HG03520 (cell line): ENCODE data around the gene PCSK5.
"Not testable (repeated sequence)": the region's sequence is repeated elsewhere in the genome, so short reads cannot be mapped to it uniquely, and the experiment has no call there.

Experiments used
- ATAC-seq: cut with Tn5 transposase; IDR thresholded peaks from one replicate; pipeline ENCODE4 v1.9.1; 2021; ENCODE audit warnings: mild to moderate bottlenecking, moderate library complexity; ENCODE audit not compliant: unreplicated experiment

The PCSK5 gene

DNA sequence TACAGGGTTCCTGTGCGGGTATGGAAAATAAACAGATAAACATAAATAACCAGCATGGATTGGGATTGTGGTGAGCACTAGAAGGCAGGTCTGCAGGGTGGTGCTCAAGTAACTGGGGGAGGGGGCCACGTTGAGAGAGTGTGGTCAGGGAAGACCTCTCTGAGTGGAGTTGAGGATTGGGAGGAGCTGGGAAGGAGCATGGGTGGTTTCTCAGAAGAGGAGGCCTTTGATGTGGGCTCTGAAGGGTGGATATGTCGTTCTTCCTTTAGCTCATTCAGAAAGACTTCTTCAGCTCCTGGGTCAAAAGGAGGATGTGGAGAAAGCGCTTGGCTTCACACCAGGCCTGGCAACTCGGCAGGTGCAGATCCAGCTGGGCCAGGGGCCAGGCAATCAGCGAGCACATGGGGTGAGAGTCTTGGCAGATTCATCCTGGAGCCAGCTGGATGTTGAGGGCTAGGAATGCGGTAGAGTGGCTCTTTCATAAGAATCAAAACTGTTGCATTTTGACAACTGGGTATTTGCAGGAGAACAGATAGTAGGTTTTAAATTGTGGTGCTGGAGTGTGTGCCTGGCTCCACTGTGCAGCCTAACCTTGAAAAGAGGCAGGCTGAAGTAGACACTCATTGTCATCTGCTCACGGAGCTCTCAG, 71.7 kb downstream of the PCSK5 start:
- no peak for ATAC-seq

DNA sequence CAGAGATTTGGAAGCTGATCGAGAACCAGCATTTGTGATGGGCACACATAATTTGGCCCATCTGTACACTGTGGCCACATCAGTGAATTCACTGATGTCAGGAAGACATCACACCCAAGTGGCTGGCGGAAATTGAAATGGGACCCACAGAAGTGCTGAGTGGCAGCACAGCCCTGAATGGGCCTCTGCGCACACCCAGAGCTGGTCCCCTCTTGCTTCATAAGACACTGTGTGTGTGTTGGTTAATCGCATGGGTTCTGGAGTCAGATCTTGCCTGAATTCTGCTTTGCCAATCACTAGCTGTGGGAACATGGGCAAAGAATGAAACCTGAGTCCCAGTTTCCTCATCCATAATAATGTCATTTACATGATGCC, 72.2 kb downstream of the PCSK5 start:
- ATAC-seq: no peak

DNA sequence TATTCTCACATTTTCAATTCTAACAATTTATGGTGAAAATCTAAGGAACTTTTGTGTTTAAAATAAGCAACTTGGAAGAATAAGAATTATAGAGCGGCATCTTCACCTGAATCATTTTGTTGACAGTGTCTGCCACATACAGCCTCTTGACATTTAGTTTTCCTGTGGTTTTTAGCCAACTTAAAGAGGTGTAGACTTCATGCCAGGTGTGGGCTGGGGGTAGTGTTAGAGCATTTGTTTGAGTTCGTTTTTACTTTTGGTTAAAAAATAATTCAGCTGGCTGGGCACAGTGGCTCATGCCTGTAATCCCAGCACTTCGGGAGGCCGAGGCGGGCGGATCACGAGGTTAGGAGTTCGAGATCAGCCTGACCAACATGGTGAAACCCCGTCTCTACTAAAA, 72.8 kb downstream of the PCSK5 start:
- ATAC-seq: not testable (repeated sequence)

DNA sequence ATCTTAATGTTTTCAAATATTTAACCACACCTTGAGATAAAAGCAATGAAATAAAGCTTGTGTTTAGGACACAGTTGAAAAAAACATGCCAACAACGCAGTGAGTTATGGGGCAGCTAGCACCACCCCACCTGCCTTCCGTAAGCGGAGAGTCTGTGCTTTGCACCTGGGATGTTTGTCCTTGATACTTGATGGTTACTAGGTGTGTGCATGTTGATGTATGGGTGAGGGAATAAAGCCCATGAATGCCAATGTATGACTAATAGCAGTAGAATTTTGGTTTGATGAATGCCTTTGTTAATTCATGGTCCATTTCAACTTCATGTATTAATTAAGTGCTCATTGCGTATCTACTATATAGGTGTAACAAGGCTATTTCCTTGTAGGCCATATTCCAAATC, 74.0 kb downstream of the PCSK5 start:
- no peak for ATAC-seq

DNA sequence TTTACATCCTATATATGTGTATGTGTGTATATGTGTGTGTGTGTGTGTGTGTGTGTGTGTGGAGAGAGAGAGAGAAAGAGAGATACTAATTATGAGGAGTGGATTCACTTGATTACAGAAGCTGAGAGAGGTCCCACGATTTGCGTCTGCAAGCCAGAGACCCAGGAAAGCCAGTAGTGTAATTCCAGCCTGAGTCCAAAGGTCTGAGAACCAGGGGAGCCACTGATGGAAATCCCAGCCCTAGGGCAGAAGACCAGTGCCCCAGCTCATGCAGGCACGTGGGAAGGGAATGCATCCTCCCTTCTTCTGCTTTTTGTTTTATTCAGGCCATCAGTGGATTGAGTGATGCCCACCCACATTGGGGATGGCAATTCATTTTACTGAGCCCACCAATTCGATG, 74.8 kb downstream of the PCSK5 start:
- no peak for ATAC-seq

DNA sequence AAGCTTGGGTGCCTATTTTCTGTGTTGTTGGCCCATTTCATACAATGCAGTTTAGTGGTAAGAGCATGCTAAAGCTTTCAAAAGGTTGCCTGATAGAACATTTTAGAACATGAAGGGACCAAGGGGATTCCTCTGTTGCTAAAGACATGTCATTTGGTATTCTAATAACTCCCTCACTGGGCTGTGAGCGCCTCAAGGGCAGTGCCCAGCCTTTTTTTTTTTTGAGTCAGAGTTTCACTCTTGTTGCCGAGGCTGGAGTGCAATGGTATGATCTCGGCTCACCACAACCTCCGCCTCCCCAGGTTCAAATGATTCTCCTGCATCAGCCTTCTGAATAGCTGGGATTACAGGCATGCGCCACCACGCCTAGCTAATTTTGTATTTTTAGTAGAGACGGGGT, 77.1 kb downstream of the PCSK5 start:
- no peak for ATAC-seq

DNA sequence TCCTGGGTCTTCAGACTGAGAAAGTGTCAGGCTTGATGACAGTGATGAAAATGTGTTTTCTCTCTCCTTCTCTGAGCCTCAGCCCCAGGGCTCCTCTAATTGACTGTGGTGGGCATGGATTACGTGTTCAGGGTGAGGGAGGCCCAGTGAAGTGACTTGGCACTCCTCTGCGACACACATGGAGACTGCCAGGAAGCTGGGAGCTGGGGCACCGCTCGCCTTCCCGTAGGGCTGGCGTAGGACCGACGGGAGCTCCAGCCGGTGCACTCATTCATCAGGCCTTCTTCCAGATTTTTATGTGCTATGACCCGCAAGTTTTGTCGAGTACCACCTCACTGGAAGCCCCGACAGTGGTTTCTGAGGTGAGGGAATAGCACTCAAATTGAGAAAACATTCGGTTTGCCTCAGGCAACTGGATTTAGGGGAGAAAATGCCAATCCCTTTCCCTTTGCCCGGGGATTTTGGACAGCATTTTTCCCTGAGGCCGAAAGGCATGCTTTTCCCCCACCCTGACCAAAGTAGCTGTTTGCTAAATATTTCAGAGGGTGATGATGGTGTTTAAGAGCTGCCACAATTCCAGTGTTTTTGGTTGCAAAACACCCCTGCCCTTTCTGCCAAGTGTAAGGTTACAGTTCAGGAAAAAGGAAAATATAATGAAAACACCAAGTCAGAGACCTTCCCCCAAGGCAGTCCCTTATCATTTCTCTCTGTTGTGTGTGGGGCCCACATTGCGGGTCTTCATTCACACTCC, 83.7 kb downstream of the PCSK5 start:
- ATAC-seq: no peak

DNA sequence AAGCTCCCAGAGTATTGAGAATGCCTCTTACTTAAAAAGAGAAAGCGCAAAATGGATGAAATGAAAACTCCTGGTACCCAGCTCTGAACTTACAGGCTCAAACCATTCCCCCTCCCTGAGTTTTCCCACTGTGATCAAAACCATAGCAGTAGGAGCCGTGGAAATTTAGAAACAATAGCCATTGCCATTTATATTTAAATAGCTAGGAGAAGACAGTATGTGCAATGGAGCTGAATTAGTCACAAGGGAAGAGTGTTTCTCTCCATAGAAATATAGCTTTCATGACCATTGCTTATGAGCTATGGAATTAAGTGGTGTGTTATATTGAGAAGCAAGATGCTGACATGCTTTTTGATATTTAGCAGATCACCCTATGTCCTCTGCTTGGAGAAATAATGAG, 84.6 kb downstream of the PCSK5 start:
- no peak for ATAC-seq

DNA sequence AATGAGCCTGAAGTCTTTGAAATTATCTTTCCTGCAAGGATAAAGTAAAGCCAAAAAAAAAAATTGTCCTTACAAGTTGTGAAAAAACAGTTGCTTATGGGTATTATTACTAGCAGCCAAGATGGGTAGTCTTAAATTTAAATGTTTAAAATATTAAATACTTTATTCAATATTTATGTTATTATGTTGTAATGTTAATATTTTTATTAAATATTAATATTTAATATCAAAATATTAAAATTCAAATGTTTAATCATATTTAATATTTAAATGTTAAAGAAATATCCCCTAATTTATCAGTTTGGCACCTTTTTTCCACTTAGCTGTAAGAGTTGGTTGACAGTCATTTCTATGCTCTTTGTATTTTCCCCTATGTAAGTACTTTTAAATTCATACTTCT, 86.1 kb downstream of the PCSK5 start:
- no peak for ATAC-seq

DNA sequence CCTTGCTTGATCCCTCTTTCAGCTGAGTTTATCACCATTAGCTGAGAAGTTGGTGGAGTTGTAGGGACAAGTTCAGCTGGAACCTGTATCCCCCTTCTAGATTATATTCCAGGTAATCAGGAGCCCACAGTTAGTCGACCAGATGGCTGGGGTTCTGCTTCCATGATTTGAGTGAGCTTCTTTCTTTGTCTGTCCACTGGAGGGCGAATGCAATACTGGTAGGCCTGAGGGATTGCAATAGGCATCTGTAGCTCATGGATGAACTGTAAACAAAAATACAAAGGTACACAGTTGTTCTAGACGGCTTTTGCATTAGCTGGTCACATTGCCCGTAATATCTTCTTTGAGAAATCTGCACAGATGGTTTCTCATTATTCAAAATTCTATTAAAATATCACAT, 88.9 kb downstream of the PCSK5 start:
- ATAC-seq: no peak

DNA sequence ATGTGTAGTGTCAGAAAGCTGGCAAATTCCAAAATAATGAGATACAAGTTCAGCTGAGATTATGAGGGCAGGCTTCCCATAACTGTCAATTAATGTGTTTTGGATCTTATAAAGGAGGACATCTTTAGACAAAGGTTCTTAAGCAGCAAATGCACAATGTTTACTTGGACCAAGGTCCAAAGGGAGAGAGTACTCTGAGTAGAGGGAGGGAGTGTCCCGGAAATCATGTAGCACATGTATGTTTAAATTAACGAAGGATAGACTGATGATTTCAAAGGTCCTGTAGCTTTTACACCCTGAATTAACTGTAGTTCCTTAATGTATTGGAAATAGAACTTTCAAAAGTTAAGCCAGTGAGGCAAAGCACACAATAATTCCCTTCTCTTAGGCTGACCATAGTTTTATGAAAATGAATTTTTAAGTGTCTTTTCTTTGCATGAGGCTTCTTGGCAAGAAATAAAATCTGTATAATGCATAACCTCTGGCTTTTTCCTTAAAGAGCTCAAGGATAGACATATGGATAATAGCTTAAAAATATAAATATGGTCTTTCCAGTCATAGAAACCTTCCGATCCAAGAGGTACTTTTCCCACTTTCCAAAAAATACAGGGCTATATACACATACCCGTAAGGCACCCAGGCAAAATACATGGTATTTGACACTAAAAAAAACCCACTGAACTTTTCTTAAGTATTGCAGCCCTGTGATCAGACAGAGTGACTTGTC, 93.0 kb downstream of the PCSK5 start:
- no peak for ATAC-seq

DNA sequence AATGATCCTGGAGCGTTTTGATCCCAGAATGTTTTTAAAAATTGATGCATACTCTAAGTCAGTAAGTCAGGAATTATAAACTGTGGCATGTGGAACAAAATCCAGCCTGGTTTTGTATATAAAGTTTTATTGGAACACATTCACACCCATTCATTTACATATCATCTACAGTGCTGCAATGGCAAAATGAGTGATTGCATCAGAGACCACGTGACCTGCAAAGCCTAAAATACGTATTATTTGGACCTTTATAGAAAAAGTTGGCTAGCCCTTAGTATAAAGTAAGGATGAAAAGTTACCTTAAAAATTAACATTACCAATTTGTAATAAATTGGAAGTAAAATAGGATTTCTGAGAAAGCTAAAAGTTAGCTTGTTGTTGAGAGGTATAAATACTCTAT, 95.0 kb downstream of the PCSK5 start:
- ATAC-seq: no peak

DNA sequence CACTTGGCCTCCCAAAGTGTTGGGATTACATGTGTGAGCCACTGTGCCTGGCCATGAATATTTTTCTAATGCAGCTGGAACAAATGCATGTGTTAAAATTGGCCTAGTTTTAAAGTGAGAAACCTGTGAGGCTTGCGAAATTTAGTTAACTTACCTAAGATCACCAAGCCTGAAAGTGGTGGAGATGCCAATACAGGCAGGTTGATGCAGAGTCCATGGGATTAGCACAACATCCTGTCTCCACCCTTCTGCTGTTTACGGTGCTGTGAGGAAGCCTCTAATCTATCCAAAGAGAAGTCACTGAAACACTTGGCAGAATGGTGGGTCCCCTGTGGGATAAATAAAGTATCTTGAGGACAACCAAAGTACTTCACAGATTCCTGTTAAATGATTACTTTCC, 98.2 kb downstream of the PCSK5 start:
- ATAC-seq: no peak

DNA sequence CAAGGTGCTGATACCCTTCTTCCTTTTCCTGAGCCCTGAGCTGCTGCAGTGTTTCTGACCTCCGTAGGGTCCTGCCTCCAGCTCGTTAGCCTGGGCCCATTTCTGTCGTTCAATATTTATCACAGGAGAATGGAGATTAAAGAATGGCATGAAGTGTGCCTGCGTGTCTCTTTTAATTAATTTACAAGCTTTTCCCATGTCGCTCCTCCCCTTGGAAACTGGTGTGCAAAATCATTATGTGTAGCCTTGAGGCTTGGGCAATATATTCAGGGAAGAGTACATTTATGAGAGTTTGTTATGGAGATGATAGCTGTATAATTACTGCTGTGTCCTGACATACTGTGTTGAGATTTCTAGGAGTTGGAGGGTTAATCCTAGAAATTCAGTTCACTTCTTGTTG, 99.7 kb downstream of the PCSK5 start:
- ATAC-seq: no peak

DNA sequence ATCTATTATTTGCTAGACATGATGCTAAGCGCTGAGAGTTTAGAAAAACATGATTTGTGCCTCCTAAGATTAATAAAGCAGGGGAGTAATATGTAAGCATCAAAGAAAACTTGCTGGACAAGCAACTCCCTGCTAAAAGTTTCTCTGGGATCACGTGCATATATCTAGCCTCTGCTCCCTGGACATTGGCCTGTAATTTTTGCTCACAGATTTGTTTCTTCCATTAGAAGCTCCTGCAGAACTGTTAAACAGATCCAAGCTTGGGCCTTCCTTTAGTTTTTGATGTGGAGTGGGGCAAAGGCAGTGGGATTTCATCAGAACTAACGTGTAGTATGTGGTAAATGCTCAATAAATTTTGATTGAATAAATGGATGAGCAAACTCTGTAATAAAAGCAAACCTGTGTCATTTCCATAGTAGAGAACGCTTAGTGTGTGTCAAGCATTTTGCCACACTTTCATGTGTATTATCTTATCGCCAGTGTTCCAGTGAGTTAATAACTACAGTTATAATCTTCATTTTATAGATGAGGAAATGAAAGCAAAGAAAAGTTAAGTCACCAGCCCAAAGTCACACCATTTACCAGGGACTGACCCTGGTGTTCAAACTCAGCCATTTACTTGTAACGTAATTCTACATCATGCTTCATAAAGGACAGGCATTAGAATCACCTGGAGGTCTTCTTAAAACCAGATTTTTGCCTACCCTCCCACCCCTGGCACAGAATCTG, 100.3 kb downstream of the PCSK5 start:
- no peak for ATAC-seq

DNA sequence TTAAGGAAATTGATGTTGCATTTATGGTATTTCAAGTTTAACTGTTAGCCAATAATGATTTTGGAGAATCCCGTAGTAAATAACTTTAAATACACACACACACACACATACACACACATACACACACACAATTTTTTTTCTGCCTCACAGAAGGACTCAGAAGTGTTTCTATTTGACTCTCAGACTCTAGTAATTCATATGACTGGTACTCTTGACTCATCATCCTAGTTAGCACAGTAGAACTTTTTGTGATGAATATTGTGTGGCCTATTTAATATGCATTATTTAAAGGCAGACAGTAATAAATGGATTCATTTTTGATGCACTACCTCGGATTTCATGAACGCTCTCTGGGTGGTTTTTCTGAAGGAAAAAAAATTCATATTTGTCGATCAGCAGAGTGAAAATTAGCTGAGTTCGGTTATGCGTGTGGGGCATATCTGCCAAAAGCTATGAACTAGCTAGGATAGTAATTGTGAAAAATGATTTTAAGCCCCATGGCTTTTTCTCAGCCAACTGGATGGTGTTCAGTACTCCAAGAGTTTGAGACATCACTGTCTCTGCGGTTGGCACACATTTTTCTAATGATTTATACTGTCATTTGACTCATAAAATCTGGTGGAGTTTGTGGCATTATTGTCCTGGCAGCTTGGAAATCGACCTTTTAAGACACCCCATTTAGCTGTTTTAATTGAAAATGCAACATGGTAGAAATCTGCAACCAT, 102.2 kb downstream of the PCSK5 start:
- ATAC-seq: no peak

DNA sequence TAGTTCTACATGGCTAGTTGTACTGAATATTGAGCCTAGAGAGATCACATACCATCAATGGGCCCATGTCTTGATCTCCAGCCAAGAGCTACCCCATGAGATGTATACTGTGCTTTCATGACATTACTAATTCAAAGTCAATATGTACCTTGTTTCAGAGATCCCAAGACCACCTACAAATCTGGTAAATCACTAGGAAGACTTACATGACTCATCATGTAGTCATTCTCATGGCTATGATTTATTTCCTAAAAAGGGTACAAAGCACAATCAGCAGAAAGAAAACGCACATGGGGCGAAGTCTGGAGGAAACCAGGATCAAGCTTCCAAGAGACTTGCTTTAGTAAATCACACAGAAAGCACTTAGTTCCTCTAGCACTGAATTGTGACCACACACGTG, 103.0 kb downstream of the PCSK5 start:
- ATAC-seq: no peak

DNA sequence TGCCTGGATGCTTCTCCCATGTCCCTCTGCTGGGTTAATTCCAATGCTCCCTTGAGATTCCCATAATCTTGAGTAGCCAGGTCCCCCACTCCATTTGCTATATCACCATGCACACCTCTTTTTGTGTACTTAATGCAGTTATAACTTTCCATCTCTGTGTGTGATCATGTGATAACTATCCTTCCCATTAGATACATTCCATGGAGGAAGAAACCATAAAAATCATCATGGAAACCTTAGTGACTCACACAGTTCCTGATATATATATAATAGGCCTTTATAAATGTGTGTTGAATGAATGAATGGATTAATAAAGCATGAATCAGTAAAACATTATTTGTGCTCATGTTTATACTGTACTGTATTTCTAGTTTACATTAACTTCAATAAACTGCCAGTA, 104.6 kb downstream of the PCSK5 start:
- ATAC-seq: no peak

DNA sequence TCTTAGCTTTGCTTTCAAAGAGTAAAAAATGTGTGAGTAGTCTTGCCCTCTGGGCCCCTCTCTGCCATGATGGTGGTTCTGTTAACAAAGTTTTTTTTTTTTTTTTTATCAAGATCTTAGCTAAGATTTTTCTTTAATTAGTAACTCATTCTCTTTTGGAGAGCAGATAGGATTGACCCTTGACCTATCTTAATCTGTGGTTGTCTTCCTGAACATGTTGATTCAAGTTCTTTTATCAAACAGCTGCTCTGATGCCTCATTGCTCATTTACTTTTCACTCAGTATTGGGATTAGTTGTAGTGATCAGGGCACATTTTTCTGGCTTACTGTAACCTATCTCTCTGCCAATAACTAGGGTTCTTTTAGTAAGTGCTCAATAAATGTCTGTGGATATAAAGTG, 106.3 kb downstream of the PCSK5 start:
- ATAC-seq: no peak

DNA sequence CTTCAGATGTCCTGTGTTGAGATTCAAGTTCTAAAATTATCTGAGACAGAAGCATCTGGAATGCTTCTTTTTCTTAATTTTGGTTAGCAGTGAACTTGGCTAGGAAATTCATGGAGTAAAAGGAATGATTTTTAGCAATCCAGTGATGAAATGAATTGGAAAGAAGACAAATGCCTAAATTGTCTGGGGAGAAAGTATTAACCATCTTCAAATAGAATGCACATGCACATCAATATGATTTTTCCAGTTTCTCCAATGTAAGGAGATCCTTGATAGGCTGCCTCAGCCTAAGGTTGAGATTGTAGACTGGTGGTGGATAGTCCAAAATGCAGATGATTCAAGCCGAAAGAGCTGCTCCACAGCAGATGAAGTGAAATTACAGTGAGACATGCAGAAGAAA, 106.7 kb downstream of the PCSK5 start:
- no peak for ATAC-seq
